Measurements from ENCODE around the gene RBM17.
A peak's percentile ranks its signal among the peaks of the same experiment; 100 is the strongest.
"Not testable (repeated sequence)": the region's sequence is repeated elsewhere in the genome, so short reads cannot be mapped to it uniquely, and the experiment has no call there.

Gene RBM17

DNA sequence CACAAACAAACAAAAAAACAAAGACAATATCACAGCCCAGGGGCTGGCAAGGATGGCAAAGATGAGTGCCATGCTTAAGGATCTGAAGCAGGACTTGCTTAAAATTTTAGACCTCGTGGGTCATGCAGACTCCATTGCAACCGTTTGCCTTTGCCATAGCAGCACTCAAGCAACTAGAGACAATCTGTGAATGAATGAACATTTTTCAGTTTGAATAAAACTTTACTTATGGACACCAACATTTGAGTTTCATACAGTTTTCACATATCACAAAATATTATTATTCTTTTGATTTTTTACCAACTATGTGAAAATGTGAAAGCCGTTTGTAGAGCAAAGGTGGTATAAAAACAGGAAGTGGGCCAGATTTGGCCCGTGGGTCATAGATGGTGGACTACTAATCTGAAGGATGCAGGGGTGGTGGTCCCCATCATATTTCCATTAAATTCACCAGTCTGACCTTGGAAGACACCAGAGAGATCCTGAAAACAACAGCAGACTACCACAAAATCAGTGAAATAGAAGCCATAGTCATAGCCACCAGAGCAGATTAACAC lies 8.3 kb upstream of the RBM17 start:
- no peak for DNase-seq (ENCODE audit: low read depth)

DNA sequence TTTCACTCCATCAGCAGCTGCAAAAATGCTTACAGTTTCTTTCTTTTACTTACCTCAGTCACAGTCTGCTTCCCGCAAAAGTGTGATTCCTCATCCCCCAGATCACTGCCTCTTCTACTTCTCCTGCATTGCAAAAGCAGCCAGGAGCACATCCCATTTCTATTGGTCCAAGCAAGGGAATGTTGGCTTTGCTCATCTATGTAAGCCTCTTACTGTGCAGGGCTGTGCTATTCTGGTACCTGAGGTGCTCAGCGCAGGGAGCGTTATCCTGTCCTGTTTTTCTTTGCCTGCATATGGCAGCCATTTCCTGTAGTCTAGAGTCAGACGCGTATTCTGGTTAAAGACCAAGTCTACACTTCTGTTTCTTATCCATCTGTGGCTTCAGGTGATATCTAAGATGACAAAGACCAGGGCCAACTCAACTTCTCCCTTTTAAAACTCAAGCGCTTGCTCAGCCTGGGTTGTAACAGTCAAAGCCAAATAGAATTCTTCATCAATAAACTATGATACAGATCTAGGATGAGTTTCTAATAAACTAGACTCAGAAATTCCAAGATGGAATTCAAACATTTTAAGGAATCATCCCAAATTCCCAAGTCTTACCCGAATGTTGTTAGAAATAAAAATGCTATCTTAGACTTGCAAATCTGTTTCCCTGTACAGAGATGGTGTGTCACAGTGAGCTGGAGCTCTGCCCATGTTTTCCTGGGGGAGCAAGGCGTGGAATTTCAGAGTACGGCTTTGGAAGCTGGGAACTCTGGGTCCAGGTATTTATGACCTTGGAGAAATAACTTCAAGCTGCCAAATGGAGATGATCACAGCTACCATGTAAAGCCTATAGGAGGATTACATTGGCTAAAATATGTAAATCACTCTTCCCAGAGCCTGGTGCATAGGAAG lies 6.1 kb upstream of the RBM17 start:
- no peak for DNase-seq (ENCODE audit: low read depth)

DNA sequence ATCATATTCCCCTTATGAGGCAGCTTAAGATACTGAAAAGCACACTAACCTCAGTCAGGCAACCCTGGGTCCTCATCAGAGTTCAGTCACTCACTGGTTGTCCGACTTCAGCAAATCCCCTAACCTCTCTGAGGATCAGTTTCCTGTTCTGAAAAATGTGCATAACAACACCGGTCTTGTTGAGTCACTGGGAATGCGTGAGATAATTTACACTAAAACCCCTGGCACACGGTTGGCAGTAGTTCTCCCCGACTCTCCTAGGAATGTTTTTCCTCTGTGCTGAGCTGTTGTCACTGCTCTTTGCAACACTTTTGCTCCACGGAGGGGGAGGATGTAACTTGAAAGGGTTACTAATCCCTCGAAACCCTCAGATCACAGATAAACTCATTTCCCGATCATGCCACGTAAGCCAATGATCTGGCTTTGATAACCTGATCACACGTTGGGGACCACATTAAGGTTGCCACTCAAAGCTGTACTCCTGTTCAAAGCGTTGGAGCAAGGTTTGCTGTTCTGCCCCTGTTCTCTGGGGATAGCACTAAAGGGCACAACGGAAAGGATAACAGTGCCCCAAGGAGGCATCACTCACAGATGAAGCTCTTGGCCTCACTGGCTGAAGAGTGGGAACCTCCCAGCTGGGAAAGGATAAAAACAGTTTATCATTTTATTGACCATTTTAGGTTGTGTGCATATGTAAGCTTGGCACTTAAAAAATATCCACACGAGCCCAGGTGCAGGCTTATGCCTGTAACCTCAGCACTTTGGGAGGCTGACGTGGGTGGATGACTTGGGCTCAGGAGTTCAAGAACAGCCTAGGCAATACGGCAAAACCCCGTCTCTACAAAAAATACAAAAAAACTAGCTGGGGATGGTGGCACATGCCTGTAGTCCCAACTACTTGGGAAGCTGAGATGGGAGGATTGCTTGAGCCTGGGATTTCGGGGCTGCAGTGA lies 5.0 kb upstream of the RBM17 start:
- DNase-seq (ENCODE audit: low read depth), result no peak

DNA sequence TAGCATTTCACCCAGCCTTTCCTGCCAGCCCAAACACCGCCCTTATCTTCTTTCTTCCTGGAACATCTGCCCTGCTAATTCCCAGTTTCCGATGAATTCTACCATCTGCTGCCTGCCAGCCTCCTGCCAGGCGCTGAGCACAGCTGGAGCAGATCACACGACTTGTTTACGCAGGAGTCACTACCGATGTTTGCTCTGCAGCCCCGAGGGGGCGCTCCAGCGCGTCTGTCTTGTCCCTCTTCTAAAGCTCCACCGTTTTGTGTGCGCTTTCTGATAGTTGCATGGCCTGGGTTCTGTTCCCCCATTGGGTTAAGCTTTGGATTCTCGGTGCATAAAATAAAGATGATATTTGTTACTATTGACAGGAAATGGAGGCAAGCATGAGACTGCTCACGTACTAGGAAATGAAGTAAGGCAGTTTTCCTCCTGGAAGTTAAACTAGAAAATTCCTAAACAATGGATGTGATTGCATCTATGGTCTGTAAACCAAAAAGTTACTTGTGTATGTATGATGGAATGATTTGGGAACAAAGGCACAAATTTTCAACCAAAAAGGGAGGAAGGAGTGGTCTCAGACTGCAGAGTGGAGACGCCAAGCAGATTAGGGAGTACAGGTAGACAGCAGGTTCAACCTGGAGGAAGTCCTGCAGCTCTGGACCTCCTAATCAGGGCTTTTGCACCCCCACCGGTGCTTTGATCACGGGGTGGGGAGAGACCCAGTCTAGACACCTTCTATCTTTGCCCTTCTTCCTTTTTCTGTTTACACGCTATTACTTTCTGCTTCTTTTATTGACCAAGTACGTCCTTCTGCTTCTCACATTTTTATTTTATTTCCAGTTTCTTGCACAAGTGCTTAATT lies 2.2 kb upstream of the RBM17 start:
- DNase-seq (ENCODE audit: low read depth), result peak; percentile 73

DNA sequence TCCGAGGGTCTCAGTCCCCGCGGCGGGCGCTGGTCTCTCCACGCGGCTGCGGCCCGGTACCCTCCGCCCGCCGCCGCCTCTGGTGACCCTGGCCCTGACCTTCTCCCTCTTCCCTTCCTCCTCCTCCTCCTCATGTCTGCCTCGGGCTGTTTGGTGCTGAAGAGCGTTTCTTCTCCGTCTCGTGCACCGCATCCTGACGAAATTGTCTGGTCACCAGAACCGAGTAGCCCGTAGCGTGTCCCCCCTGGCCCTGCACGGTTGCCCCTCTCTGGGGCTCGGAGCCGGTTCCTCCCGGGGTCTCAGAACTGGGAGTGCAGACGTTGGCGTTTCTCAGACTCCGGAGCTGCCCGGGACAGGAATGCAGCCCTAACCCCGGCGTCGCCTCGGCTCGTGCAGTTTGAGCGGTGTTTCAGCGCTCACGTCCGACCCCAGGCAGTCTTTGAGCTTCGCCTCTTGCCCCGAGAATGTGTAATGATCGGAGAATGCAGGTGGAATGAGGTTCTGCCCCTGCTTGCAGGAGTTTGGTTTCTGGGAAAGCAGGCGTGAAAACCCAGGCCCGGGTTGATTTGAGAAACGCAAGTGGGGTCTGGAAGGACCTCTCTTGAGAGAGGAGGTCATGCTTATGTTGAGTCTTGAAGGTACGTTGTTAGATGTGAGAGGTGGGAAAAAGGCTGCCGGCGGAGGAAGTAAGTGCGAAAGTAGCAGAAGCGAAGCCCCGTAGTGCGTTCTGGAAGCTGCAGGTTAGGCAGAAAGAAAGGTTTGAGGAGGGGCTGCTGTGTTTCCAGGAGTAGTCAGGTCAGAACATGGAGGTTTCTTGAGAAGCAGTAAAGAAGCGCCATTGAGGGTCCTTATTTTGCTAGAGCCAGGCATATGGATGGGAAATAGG lies 743 bp downstream of the RBM17 start:
- DNase-seq (ENCODE audit: low read depth), result no peak

DNA sequence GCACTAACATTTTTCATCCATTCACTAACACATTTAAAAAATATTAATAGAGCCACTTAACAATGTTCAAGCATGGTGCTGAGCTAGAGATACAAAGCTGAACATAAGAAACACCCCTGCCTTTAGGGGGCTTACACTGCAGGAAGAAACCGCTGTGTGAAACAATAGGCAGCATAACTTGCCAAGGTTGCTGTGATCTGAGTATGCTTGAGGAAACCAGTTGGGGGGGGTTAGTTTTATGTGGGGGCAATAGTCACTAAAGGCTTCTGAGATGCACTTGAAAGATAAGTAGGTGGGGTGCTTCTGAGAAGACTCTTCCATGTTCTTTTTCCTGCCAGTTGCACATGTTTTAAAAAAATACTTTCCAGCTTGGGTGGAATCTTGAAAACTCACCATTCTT lies 2.8 kb downstream of the RBM17 start:
- no peak for DNase-seq (ENCODE audit: low read depth)

DNA sequence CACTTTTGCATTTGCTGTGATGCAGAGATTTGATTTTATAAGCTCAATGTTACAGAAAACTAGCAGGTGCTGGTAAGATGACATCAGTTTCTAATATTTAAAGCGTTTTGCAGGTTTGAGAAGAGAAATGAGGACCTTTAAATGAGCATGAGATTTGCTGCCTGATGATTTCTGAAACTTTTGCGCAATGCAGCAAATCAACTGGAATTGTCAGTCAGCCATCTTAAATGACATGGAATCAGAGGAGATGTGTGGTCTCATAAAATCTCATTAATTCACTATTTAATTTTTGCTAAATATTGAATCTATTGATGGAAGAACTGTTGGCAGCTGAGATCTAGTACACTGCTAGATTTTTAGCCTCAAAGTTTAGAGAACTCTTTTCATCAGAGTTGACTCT lies 3.9 kb downstream of the RBM17 start:
- no peak for DNase-seq (ENCODE audit: low read depth)

DNA sequence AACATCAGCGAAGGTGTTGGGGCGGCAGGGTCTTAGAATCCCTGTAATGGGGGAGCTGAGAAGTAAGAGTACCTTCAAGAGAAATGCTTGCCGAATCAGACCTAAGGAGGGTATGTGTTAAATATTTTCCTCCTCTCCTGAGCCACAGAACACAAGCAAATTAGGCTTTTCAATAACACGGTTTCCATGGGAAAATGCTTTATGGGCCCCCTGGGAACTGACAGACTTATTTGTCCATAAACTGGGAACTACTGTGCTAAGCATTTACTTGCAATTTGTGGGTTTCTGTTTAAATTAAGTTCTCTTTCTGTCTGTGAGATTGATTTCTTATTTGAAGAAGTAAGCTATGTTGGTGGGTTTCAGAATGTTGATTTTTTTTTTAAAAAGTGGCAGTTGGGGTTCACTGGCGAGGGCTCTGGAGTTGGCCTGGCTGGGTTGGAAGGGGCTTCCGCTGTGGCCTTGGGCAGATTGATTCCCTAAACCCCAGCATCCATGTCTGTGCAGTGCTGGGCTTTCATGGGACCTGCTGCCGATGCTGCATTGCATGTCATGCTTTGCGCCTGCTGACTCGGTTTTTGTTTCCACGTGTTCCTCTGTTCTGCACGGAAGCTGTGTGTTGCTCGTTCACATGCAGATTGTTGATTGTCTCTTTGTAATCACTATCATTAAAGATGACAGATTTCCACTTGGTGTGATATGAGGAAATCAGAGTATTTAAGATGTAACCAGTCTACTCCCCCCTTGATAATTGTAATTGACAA lies 7.2 kb downstream of the RBM17 start:
- no peak for DNase-seq (ENCODE audit: low read depth)

DNA sequence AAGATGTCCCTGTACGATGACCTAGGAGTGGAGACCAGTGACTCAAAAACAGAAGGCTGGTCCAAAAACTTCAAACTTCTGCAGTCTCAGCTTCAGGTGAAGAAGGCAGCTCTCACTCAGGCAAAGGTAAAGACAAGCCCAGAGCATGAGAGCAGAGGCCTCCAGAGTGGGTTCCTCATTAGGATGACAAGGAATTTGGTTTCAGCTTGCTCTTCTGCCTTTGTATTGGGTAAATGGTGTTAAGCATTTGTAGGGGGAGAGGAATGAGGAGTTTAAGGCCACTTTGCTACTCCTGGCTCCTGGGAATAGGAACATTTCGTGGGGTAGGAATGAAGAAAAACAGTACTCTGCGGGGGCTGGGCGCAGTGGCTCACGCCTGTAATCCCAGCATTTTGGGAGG lies 8.2 kb downstream of the RBM17 start:
- no peak for DNase-seq (ENCODE audit: low read depth)

DNA sequence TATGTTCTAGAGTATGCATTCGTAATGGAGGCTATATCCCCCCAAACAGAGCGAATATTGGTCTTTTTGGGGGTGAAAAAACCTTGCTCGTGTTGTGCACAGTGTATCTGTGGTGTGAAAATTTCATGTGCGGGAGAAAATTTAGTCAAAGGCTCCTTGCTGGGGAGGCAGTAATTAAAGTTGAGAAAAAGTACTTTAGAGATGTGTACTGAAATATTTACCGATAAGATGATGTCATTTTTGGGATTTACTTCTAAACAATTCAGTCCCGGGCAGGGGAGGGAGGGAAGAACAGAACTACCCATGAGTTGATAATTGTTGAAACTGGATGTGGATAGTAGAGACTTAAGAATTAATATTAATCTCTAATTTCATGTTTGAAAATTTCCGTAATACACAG lies 9.3 kb downstream of the RBM17 start:
- no peak for DNase-seq (ENCODE audit: low read depth)

DNA sequence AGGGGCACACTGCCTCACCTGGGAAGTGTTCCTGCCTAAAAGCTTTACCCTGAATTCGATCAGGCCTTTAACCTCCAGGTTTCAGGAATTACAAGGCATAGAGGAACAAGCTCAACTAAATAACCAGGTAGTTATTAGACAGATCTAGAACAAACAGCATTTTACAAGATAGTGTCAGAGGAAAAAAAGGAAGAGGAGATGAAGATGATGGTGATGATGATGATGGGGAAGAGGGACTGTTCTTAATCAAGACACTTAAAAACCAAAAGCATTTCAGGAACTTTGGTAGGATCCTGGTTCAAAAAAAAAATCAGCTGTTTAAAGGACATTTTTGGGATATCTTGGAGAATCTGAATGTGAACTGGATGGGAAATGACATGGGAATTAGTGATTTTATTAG lies 11.5 kb downstream of the RBM17 start:
- DNase-seq (ENCODE audit: low read depth), result no peak

DNA sequence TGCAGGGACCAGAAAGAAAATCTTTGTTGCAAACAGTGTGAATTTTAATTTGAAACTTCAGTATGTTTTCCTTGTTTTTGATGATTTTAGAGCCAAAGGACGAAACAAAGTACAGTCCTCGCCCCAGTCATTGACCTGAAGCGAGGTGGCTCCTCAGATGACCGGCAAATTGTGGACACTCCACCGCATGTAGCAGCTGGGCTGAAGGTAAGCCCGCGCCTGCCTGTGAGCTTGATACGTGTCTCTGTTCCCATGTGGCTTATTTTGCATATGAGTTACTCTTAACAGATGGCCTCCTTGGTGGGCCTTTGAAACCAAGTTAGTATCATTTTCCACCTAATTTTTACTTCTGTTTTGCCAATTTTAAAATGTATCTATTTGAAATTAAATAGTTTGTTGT lies 12.3 kb downstream of the RBM17 start:
- no peak for DNase-seq (ENCODE audit: low read depth)

DNA sequence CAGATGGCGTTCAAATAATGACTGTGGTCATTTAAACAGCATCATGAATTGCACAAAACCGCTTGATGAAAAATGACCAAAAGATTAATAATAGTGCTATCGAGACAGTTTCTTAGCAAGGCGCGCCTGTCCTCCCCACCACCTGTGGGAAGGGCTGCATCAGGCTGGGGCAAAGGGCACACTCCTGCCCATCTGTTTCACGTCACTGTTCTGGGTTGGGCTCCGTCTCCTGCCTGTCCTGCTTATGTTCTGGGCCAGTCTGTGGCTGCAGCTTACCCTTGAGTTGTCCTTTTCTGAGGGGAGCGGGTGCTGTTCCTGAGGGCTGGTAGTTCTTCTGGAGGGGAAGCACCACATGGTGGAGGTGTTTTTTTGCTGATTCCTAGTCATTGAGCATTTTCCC lies 13.3 kb downstream of the RBM17 start:
- no peak for DNase-seq (ENCODE audit: low read depth)

DNA sequence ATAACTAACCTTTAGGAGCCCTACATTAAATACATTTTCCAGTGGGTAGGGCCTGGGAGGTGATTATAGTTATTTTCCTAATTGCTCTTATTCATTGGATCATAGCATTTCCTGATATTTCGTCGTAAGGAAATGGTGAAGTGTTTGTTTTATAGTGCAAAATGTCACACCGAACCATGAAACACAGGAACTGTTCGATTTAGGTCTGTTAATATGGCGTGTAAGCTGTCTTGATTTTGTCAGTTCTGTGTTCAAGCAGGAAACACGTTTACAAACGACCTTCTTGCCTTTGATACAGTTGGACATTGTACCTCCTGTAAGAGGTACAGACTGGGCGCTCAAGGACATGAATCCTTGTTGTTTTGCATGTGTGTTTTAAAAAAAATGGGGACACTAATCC lies 14.8 kb downstream of the RBM17 start:
- DNase-seq (ENCODE audit: low read depth), result no peak

DNA sequence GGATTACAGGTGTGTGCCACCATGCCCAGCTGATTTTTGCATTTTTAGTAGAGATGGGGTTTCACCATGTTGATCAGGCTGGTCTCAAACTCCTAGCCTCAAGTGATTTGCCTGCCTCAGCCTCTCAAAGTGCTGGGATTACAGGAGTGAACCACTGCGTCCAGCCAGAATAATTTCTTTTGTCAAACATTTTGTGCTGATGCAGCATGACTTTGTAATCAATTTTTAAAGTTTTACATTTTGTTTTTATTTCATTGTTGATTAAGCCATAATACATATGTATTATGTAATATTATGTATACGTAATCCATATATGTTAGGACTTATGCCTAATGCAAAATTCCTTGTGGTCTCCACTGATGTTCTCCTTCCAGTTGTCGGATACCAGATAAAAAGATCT lies 18.8 kb downstream of the RBM17 start:
- DNase-seq (ENCODE audit: low read depth), result not testable (repeated sequence)

DNA sequence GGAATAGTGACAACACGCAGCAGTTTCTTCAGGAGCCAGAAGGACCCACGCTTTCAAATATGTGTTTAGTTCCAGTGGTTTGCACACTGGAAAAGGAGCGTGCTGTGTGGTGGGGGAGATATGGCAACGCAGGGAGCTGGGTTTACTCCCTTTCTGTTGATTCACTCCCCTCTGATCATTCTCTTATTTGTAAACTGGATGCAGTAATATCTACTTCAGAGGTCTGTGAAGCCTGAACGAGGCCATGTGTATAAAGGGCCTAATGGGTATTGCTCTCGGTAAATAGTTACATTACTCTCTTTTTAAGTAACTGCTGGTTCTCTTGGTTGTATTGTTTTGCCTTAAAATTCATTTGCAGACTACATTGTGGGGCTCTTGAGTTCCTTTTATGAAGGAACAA lies 19.2 kb downstream of the RBM17 start:
- no peak for DNase-seq (ENCODE audit: low read depth)

DNA sequence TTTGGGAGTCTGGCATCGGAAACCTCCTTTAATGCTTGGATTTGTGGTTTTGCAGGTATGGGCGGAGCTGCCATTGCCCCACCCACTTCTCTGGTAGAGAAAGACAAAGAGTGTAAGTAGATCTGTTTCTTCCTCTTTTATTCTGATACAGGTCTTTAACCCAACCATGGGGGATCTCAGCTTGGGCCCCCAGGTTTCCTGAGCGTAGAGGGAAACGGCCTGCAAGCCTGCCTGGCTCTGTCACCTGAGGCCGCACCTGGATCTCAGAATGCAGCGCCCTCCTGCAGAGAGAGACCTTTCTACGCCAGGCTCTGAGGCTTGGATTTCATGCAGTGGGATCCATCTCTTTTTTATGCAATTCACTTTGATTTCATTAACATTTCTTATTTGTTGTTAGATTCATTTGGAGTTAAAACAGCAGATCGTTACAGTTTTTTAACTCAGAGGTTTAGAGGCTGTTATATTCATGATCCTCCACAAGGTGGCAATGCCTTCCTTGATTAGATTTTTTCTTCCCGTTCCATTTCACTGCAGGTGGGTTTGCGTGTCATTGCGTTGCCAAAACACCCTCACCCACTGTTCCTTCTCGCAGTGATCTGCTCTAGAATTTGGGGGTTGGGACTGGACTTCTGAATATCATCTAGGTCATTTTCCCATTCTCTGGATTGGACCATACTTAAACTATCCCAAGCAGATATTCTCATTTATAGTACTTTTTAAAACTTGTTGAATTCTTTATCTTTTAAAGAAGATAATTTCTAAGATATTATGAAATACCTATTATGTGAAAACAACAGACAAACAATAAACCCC lies 20.0 kb downstream of the RBM17 start:
- DNase-seq (ENCODE audit: low read depth), result no peak

DNA sequence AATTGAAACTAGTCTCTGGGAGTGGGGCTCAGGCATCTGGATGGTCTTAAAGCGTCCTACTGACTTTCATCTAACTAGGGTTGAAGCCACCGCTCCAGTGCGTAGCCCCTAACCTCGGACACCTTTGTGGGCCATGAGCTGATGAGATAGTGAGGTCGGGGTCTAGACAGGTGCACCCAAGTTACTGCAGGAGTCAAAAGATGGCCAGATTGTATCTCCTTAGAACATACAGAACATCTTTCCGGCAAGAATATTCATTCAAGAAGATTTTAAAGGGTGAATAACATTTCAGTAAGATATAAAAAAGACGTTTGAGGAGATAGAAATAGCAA lies 20.6 kb downstream of the RBM17 start:
- no peak for DNase-seq (ENCODE audit: low read depth)

DNA sequence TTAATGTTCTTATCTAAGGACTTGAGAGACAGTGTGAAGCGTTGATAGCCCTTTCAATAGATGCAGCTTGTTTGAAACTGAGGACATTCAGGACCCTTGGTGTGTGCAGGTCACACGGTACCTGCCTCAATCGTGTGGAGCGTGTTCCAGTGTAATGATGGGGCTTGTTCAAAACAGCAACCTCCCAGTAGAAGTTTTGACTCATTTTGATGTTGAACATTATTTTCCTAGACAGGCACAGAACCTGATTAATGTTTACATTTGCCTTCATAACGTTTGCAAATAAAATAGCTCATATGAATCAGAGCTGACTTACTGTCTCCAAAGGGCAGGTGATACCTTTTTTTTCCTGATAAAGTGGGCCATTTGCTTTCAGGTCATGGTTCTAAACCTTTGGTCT lies 21.3 kb downstream of the RBM17 start:
- no peak for DNase-seq (ENCODE audit: low read depth)
